GM18951 (cell line): ENCODE measurements around the gene ACSF3.

ENCODE experiments used
- POLR2A ChIP-seq: IDR thresholded peaks from 4 replicates; pipeline ENCODE4 v1.6.1; 2011; ENCODE audit warnings: mild to moderate bottlenecking; ENCODE audit not compliant: insufficient read length, insufficient read depth; ENCODE audit errors: extremely low read depth
- in situ Hi-C: fragments of 300-500 bp; cut with MboI; formaldehyde crosslinking; loops from one replicate; pipeline ENCODE4 v1.12.0; 2022; ENCODE audit warnings: low sequenced_read_pairs, mixed read lengths, inconsistent platforms; ENCODE audit not compliant: unreplicated experiment

The ACSF3 gene

GRCh38 chr16:89161763-89162713 is 68.4 kb downstream of the ACSF3 start:
- in situ Hi-C loops: loop anchor here (25.0 kb wide), 1 partner anchor 225 kb away; no protein-coding TSS in a partner anchor
- no peak for TF ChIP-seq POLR2A

DNA sequence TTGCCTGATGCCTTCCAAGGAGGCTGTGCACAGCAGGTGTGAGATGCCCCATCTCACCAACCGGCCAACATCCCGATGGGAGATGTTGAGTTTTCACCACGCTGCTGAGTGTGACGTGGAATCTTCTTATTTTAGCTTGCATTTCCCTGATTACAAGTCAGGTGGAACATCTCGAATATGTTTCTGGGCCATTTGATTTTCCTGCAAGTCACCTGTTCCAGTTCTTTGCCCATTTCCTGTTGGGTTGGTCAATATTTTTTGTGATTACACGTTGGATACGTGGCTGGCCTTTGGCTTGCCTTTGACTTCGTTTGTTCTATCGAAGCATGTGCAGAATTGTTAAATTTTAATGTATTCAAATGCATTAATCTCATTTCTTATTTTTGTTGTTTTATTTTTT is 69.6 kb downstream of the ACSF3 start:
- in situ Hi-C loops: loop anchor here (25.0 kb wide), 1 partner anchor 226 kb away; no protein-coding TSS in a partner anchor

DNA sequence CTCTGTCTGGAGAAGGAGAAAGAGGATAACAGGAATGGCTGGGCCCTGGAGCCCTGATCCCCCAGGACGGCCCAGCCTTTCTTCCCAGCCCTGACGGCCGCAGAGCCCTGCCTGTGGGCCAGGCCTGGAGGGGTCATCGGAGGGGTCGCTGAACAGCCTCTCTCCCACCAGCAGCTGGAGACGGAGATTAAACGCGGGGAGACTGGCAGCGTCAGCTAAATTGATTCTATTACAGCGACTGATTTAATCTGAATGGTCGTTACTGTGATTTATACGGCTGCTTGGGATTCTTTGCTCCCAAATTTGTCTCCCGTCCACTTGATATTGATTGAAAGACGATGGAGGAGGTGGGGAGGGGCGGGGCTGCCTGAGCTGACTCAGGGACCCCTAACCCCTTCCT is 70.8 kb downstream of the ACSF3 start:
- in situ Hi-C loops: loop anchor here (25.0 kb wide), 1 partner anchor 227 kb away; no protein-coding TSS in a partner anchor
- no peak for TF ChIP-seq POLR2A

More for the DNA sequence above, 69.6 kb downstream of the ACSF3 start:
- no peak for TF ChIP-seq POLR2A

GRCh38 chr16:89164847-89165680 is 71.4 kb downstream of the ACSF3 start:
- TF ChIP-seq POLR2A: no peak
- in situ Hi-C loops: loop anchor here (25.0 kb wide), 1 partner anchor 228 kb away; no protein-coding TSS in a partner anchor

- in situ Hi-C loops: loop anchor here (25.0 kb wide), 1 partner anchor 228 kb away; no protein-coding TSS in a partner anchor
These were observed 72.0 kb downstream of the ACSF3 start for GRCh38 chr16:89165681-89165979.

DNA sequence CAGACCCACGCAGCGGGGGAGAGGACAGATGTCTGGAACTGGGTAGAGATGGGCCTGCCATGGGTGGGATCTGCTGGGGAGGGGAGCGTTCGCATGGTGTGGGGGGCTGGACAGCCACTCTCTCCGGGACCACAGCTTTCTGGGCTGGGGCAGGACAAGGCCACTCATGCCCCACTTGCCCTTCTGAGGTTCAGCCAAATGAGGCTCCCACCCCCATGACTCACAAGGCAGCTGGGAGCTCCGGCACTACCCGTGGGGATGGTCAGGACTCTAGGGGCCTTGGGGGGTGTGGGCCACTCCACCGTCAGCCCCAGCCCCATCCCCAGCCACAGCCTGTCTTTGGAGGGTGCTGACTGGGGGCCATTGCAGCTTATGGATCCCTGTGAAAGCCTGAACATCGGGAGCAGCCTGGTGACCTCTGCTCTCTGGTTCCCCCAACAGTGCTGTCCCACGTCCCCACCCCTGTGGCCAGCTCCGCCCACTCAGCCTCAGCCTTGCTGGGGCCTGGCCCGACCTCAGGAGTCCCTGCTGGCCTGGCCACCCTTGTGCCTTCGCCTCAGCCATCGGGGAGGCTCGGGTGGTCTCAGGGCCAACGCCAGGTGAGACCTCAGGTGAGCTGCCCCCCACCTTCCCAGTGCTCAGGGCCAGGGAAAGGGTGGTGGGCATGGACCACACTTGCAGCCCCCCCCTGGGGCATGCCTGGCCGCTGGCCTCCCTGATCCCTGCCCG is 73.2 kb downstream of the ACSF3 start:
- in situ Hi-C loops: loop anchor here (25.0 kb wide), 1 partner anchor 230 kb away; no protein-coding TSS in a partner anchor
- no peak for TF ChIP-seq POLR2A

DNA sequence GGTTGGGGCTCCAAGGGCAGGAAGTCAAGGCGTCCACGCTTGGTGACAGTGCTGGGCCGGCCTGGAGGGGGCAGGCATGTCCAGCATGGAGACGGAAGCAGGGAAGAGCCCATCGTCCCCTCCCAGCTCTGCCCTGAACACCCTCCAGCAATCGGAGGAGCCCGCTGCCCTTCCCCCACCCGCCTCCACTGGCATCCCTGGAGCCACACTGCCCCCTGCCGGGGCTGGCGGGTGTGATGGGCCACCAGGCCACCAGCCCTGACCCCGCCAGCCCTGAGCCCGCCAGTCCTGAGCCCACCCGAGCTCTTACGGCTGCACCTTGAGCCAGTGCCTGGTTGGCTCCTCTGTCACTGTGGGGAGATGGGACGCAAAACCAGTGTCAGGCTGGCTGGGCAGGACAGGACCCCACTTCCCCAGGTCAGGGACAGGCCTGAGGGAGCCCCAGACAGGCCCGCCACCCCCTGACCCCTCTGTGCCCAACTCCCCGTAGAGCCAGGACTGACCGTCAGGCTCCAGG is 73.8 kb downstream of the ACSF3 start:
- TF ChIP-seq POLR2A: no peak
- in situ Hi-C loops: loop anchor here (25.0 kb wide), 1 partner anchor 230 kb away; no protein-coding TSS in a partner anchor

- in situ Hi-C loops: loop anchor here (25.0 kb wide), 1 partner anchor 231 kb away; no protein-coding TSS in a partner anchor
- no peak for TF ChIP-seq POLR2A
These were observed 74.9 kb downstream of the ACSF3 start for GRCh38 chr16:89168381-89169189.

DNA sequence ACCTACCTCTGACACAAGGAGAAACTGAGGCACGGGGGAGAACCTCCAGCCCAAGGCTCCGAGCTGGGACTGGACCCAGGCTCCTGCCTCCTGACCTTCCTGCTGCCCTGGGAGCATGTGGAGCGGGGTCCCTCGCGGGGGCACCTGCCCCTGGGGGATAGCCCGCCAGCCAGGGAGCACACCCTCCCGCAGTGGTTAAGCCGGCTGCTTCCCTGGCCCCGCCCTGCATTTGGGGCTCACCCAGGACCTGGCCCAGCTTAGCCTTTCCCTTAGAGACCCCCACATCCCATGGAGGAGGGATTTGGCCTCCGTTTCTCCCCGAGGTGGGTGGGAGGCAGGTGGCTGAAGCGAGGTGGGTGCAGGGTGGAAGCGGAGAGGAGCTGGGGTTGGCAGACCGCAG is 76.1 kb downstream of the ACSF3 start:
- in situ Hi-C loops: loop anchor here (25.0 kb wide), 1 partner anchor 232 kb away; no protein-coding TSS in a partner anchor
- TF ChIP-seq POLR2A: no peak

- in situ Hi-C loops: loop anchor here (25.0 kb wide), 1 partner anchor 233 kb away; no protein-coding TSS in a partner anchor
- TF ChIP-seq POLR2A: no peak
These were observed 76.9 kb downstream of the ACSF3 start for GRCh38 chr16:89170346-89171215.
